Liver (tissue), 3 donors: Measurements from ENCODE around the gene ATP6V1A.

ENCODE experiments used
- ATF3 ChIP-seq: IDR thresholded peaks from 2 replicates; pipeline ENCODE4 v1.6.1; 2016; ENCODE audit warnings: antibody characterized with exemption
- GABPA ChIP-seq, 2 donors: IDR thresholded peaks in 1 of 2; conservative IDR thresholded peaks in 1 of 2; 2 replicates each; pipeline ENCODE4 v1.6.1; 2016; ENCODE audit warnings: antibody characterized with exemption in 2 of 2, mild to moderate bottlenecking in 1 of 2, moderate library complexity in 1 of 2
- HNF4G ChIP-seq: IDR thresholded peaks from 2 replicates; pipeline ENCODE4 v1.6.1; 2016; ENCODE audit warnings: antibody characterized with exemption
- JUND ChIP-seq, 2 donors: IDR thresholded peaks; 2 replicates each; pipeline ENCODE4 v1.6.1; 2016; ENCODE audit warnings: antibody characterized with exemption in 2 of 2
- RAD21 ChIP-seq, 2 donors: IDR thresholded peaks; 2 replicates each; pipeline ENCODE4 v1.6.1; 2016; ENCODE audit warnings: antibody characterized with exemption in 2 of 2, mild to moderate bottlenecking in 2 of 2
- REST ChIP-seq: IDR thresholded peaks from 2 replicates; pipeline ENCODE4 v1.6.1; 2016; ENCODE audit warnings: antibody characterized with exemption, mild to moderate bottlenecking
- SP1 ChIP-seq: IDR thresholded peaks from 2 replicates; pipeline ENCODE4 v1.6.1; 2018; ENCODE audit warnings: antibody characterized with exemption, mild to moderate bottlenecking
- TAF1 ChIP-seq: conservative IDR thresholded peaks from 2 replicates; pipeline ENCODE4 v1.6.1; 2016; ENCODE audit warnings: antibody characterized with exemption, mild to moderate bottlenecking
- TF ChIP-seq, protein P1 (sequence below): fragments of 150-350 bp; IDR thresholded peaks from 2 replicates; pipeline ENCODE4 v1.5.1; 2017; ENCODE audit warnings: improper control_type of control experiment, low read depth, low read length; ENCODE audit not compliant: missing input control
- TF ChIP-seq, protein P2 (sequence below): IDR thresholded peaks from 2 replicates; pipeline ENCODE4 v1.6.1; 2016; ENCODE audit warnings: antibody characterized with exemption
- TF ChIP-seq, protein P3 (sequence below): IDR thresholded peaks from 2 replicates; pipeline ENCODE4 v1.6.1; 2016; ENCODE audit warnings: antibody characterized with exemption
- donor health status: healthy.
- donor health status: healthy.

DNA sequence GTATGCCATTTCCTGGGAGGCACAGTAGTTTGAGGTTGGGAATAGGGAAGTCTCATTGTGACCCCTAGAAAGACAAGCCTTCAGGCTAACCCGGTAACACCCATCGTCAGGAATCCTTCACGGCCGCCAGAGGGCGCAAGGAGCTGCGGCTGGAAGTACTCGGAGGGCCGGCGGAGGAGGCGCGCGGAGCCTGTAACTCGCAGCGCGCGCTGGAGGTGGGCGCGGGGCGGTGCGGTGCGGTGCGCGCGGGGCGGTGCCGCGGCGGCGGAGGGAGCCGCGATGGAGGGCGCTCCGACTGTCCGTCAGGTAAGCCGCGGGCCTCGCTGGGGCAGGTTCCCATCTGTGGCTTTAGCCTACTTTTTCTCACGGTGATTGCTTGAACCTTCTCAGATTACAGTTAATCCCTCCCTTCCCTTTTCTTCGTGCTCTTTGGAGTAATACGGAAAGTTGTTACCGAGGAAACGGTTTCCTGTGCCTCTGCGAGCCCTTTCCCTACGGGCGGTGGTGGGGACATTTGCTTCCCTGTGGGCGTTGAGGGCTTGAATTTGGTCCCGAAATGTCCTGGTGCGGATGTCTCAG, 91.9 kb downstream of the ATP6V1A start, which contains the start of gene GRAMD1C:
- peak; percentile 78 to 86 for TF ChIP-seq RAD21 (IDR thresholded peaks at IDR 0.05)
- TF ChIP-seq, protein P1, sequence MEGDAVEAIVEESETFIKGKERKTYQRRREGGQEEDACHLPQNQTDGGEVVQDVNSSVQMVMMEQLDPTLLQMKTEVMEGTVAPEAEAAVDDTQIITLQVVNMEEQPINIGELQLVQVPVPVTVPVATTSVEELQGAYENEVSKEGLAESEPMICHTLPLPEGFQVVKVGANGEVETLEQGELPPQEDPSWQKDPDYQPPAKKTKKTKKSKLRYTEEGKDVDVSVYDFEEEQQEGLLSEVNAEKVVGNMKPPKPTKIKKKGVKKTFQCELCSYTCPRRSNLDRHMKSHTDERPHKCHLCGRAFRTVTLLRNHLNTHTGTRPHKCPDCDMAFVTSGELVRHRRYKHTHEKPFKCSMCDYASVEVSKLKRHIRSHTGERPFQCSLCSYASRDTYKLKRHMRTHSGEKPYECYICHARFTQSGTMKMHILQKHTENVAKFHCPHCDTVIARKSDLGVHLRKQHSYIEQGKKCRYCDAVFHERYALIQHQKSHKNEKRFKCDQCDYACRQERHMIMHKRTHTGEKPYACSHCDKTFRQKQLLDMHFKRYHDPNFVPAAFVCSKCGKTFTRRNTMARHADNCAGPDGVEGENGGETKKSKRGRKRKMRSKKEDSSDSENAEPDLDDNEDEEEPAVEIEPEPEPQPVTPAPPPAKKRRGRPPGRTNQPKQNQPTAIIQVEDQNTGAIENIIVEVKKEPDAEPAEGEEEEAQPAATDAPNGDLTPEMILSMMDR, result peak; percentile 84
- TF ChIP-seq GABPA (IDR thresholded peaks at IDR 0.05 in 1 of 2, conservative IDR thresholded peaks at IDR 0.05 in 1 of 2), result no peak
- no peak for TF ChIP-seq SP1
- no peak for TF ChIP-seq REST
- no peak for TF ChIP-seq TAF1
- TF ChIP-seq HNF4G, result no peak
- no peak for TF ChIP-seq ATF3
- TF ChIP-seq, protein P2, sequence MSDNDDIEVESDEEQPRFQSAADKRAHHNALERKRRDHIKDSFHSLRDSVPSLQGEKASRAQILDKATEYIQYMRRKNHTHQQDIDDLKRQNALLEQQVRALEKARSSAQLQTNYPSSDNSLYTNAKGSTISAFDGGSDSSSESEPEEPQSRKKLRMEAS, result no peak
- TF ChIP-seq JUND (IDR thresholded peaks at IDR 0.05), result no peak
- TF ChIP-seq, protein P3, sequence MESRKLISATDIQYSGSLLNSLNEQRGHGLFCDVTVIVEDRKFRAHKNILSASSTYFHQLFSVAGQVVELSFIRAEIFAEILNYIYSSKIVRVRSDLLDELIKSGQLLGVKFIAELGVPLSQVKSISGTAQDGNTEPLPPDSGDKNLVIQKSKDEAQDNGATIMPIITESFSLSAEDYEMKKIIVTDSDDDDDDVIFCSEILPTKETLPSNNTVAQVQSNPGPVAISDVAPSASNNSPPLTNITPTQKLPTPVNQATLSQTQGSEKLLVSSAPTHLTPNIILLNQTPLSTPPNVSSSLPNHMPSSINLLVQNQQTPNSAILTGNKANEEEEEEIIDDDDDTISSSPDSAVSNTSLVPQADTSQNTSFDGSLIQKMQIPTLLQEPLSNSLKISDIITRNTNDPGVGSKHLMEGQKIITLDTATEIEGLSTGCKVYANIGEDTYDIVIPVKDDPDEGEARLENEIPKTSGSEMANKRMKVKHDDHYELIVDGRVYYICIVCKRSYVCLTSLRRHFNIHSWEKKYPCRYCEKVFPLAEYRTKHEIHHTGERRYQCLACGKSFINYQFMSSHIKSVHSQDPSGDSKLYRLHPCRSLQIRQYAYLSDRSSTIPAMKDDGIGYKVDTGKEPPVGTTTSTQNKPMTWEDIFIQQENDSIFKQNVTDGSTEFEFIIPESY, result no peak
